GM18858 (cell line): ENCODE data around the gene RTN4RL1.

Source experiments
- ATAC-seq: cut with Tn5 transposase; IDR thresholded peaks from one replicate; pipeline ENCODE4 v1.9.1; 2021; ENCODE audit not compliant: unreplicated experiment

RTN4RL1 gene

DNA sequence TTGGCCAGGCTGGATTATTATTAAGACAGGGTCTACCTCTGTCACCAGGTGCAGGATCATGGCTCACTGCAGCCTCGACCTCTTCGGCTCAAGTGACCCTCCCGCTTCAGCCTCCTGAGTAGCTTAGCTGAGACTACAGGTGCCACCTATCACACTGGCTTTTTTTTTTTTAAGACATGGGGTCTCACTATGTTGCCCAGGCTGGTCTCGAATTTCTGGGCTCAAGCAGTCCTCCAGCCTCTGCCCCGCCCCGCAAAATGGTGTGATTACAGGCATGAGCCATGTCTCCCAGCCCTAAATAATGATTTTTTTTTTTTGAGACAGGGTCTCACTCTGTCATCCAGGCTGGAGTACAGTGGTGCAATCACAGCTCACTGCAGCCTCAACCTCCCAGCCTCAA lies 22.5 kb upstream of the RTN4RL1 start:
- no peak for ATAC-seq

DNA sequence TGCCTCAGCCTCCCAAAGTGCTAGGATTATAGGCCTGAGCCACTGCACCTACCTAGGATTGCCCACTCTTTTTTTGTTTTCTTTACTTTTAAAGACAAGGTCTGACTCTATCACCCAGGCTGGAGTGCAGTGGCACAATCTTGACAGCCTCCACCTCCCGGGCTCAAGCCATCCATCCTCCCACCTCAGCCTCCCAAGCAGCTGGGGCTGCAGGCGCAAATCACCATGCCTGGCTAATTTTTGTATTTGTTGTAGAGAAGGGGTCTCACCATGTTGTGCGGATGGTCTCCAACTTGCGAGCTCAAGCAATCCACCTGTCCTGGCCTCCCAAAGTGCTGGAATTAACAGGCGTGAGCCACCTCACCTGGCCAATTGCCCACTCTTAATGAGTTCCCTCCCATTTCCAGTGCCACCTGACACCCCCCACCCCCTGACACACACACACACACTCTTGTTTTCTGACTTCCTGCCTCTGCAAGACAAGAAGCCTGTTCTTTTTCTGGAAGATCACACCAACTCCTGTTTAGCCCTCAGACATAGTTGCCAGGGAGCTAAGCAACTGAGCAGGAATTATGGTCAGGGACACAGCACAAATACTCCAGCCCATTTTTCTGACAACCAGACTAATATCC lies 19.2 kb upstream of the RTN4RL1 start:
- ATAC-seq = no peak

DNA sequence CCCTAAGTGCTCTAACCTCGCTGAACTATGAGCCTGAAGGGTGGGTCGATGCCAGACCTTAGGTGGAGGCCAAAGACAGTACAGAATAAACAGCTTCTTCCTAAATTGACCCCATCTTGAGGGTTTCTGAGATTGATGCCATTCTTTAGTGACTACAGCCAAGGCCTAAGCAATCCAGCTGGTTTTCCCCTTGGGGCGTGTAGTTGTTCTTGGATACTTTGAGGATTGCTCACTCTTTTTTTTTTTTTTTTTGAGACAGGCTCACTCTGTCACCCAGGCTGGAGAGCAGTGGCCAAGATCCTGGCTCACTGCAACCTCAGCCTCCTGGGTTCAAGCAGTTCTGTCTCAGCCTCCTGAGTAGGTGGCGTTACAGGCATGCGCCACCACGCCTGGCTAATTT lies 18.7 kb upstream of the RTN4RL1 start:
- no peak for ATAC-seq

DNA sequence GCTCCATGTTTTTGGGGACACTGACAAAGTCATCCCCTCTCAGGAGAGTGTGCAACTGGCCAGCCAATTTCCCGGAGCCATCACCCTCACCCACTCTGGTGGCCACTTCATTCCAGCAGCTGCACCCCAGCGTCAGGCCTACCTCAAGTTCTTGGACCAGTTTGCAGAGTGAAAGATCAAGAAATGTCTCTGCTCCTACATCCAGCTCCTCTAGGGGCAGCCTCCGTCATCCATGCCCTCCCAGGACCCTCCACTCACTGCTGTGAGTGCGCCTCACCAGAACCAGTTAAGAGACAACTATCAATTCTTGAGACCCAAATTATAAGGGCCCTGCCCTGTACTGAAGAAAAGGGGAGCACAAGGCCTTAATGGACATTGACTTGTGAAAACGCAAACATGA lies 17.8 kb upstream of the RTN4RL1 start:
- no peak for ATAC-seq

DNA sequence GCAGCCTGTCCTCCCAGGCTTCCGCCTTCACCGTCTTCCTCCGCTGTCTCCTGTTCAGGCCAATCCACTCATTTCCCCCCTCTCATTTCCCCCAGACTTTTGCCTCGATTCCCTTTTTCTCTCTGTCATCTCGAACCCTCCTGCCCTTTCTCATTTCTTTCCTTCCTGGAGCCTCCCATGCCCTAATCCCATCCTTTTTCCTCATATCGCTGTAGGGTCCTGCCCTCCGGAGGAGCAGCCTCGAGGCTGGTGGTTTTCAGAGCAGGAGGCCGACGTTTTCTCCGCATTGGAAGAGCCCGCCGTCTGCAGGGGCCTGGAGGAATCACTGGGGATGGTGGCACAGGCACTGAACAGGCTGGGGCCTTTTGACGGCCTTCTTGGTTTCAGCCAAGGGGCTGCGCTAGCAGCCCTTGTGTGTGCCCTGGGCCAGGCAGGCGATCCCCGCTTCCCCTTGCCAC lies 17.3 kb upstream of the RTN4RL1 start:
- no peak for ATAC-seq

DNA sequence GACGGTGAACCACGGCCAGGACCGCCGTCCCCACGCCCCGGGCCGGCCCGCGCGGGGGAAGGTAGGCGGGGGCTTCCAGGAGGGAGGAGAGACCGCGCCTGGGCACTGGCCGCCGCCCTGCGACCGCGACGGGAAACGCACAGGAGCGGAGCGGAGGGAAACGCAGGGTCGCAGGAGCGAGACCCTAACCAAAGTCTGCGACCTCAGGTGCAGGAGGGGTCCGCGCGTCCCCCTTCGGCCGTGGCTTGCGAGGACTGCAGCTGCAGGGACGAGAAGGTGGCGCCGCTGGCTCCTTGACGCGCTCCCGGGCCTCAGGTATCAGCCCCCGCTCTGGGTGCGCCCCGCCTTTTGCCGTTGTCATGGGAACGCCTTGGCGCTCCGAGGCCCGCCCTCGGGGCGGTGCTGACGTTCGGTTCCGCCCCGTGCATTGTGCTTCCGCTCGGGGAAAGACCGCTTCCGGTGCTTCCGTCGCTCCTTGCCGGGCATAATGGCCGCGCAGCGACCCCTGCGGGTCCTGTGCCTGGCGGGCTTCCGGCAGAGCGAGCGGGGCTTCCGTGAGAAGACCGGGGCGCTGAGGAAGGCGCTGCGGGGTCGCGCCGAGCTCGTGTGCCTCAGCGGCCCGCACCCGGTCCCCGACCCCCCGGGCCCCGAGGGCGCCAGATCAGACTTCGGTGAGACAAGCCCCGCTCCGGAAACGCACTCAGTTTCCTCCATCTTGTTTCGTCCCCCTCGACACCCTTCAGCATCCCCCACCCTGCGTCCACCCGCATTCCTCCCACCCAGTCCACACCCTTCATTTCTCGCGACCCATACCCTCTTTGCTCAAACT lies 16.6 kb upstream of the RTN4RL1 start, which contains the start of gene OVCA2:
OVCA2 (plus strand) TSS at position 462 of the 829 bp plus-strand sequence; CDS start at position 488, 26 bp downstream.
- ATAC-seq = peak; percentile 75

DNA sequence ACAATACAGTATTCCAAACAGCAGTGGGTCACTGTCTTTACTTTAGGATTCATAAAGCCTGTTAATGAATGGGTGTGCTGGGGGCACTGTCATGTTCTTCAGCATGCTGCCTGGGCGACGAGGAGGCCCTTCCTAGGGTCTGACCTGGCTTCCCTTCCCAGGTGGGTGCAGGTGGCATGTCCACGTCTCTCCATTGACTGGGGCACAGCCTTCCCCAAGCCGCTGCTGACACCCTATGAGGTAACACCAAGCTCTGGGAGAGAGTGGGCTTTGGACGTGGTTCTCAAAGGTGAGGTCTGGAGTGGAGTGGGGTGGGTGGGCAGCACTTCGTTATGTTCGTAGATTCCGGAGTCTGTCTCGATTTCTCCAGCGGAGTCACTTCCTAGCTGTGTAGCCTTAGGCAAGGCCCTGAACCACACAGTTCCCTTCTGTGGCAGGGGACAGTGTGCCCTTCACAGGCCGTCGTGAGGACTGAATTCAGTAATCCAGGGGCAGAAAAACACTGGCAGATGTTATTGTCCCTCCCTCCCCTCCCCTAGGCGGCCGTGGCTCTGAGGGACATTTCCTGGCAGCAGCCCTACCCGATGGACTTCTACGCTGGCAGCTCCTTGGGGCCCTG lies 15.9 kb upstream of the RTN4RL1 start:
- no peak for ATAC-seq

DNA sequence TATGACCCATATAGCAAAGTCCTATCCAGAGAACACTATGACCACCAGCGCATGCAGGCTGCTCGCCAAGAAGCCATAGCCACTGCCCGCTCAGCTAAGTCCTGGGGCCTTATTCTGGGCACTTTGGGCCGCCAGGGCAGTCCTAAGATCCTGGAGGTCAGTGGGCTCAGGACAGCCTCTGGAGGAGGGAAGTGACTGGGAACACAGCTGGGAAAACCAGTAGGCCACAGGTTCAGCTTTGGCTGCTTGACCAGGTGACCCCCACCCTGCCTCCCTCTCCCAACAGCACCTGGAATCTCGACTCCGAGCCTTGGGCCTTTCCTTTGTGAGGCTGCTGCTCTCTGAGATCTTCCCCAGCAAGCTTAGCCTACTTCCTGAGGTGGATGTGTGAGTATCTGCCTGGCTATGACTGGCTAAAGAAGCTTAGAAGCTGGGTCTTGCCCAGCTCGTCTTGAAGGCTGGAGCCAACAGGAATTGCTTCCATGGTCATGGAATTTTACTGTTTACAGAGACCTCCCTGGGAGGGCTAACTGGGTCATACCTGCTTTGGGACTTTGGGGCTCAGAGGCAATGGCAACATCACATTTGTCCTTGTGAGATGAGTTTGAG lies 15.2 kb upstream of the RTN4RL1 start:
- ATAC-seq = no peak

DNA sequence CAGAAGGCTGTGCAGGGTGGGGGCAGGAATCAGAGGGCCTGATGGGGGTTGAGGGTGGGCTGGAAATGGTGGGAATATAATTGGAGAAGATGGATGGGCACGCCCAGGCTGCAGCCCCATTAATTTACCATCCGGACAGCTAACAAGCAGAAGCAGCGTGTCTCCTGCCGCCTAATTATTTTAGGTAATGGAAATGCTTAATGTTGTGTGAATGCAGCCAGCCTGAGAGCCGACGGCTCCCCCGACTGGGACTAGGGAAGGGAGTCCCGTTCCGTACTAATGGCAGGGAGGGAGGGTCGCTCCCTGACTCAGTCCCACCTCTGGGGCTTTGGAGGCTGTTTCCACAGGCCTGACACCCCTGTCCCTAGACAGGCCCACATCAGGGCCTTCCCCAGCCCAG lies 12.0 kb upstream of the RTN4RL1 start:
- ATAC-seq = no peak

DNA sequence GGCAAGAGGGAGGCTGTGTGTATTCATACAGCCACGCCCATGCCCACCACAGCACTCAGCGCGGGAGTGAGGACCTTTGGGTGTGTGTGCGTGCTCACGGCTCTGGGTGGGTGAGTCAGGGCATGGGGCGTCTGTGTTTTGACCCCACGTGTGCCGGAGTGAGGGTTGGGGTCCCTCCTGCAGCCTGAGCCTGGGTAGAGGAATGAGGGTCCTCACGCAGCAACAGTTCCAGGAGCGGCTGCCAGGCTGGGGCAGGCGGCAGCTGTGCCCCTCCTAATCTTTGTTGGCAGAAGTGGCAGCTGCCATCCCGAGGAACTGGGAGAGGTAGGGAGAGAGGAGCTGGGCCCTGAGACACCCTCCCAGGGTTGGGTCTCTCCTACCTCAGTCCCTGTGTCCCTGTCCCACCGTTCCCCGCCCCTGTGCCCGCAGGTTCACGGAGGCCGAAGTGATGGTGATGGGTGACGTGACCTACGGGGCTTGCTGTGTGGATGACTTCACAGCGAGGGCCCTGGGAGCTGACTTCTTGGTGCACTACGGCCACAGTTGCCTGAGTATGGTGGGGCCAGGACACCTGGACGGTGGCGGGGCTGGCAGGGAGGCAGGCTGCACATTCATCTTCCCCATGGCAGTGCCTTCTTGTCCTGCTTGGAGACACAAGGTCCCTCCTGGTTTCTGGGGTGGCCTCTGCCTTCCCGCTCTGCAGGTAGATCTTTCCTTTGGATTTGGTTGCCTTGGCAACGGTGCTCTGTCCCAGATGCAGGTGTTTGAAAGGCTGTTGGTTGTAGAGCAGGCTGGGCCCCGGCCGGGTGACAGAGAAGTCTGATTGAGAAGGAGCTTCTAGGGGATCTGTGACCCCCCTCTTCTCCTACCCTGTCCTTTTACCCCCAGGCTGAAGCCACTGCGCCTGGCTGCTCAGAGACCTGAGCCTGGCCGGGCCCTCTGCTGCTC lies 10.7 kb upstream of the RTN4RL1 start:
- ATAC-seq = no peak

DNA sequence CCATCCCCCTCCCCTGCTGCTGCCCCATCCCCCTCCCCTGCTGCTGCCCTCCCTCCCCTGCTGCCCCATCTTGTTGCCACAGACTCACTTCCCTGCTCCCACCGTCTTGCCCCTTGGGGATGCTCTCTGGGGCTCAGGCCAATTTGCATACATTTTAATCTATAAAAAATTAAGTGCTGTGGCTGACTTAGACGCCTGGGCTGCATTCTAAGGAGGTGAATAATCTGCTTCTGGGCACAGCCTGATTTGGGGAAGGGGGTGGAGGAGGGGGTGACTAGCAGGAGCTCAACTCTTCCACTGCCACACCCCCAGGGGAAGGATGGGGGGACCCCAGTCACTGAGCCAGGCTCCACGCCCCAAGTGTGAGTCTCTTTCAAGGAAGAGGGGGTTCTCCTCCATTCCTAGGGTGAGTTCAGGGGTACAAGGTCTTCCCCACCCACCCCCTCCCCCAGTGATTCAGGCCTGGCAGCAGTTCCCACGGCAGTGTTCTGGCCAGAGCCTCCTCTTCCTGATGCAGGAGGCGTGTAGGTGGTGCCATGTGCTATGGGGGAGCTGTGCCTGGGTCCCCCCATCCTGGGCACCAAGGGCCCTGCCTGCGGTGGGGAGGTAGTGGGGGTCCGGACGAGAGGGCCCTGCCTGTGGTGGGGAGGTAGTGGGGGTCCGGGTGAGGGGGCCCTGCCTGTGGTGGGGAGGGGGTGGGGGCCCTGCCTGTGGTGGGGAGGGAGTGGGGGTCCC lies 9.8 kb upstream of the RTN4RL1 start:
- no peak for ATAC-seq

DNA sequence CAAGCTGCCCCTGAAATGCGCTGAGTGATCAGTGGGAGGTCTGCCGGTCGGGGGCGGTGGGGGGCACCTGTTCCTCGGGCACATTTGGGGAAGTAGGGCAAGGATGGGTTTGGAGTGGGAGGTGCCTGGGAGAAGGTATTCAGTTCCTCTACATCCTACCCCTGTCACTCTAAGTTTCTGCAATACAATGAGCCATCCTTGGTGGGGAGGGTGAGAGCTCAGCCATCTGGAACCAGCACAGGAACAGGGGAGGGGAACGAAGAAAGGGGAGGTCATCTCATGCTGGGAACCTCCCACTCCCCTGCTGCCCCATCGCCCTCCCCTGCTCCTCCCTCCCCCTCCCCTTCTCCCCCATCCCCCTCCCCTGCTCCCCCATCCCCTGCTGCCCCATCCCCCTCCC lies 9.0 kb upstream of the RTN4RL1 start:
- no peak for ATAC-seq

DNA sequence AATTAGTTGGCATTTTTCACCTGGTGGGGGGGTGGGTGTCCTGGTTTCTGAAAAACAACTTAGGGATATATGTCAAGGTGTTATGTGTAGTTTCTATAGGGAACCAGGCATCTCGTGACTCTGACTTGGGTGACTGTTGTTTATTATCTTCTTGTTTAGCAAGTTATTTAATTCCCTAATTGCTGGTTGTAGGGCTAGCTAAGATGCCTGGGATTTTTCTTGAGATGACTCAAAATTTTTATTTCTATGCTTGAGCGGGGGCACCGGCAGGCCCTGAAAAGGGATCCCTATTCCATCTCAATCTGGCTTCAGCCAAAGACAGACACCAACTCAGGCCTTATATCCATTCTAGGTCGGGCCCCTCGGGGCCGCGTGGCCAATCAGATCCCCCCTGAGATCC lies 8.0 kb upstream of the RTN4RL1 start:
- ATAC-seq = no peak

DNA sequence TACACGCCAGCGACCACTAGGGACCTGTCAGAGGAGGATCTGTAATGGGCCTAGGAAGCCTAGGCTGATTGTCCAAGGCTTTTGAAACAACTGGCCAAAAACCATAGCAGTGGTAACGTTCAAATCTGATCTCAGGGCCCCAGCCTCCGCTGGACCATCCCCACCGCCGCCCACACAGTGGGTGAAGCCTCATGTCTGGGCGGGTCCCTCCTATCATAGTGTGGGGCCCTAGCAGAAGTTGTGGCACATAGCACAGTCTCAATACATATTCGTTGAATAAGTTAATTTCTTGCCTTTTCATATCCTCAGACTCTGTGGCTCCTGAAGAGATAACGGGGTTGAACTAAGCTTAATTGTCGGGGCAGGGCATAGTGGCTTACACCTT lies 5.6 kb upstream of the RTN4RL1 start:
- no peak for ATAC-seq

DNA sequence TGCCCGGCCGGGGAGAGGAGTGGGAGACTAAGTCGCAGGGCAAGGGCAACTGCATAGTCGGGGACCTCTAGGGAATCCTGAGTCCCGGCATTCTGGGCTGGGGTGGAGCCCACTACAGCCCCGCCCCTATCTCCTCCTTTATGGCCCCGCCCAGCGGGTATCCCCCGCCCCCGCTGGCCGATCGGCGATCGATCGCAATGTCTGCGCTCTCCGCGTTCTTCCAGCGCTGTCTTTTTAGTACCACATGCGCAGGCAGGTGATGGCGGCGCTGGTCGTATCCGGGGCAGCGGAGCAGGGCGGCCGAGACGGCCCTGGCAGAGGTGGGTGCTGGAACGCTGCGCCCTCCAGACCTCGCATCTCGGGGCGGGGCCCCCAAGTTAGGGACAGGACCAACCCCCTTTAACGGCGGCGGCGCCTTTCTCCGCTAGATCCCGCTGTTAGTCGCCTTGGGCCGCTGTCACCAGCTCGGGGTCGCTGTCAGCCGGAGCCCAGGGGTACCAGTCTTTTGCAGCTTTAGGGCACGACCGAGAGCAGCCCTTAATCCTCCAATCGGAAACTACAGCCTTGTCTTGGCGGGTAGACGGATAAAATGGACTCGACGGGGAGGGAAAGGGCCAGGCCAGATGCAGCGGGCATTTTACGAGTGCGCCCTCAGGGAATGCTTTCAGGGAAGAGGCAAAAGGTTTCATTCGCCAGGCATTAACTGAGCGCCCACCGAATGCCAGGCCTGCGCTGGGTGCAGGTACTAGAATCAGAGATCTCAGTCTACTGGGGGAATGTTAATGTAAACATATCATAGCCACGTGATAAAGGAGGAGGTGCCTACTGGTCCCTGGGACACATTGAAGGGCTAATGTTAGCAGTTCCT lies 5.0 kb upstream of the RTN4RL1 start, which contains the start of gene DPH1:
DPH1 (plus strand) TSS at position 243 of the 868 bp plus-strand sequence; CDS start at position 260, 17 bp downstream.
- ATAC-seq = peak; percentile 55

DNA sequence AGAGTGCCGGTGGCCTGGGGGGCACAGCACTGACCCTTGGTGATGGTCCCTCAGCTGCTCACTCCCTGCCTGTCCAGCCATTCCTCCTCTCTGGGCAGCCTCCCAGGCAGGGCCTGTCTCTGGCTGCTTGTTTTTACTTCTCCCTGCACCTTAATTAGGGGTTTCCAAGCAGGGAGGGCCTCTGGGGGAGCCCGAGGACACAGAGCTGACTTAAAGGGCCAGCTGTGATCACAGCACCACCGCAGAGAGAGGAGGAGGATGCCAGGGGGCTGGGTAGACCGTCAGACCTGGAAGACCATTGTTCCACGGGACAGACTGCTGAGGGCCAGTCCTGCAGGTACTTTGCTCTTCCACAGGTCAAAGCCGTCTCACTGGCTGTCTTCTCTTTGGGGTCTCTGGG lies 3.6 kb upstream of the RTN4RL1 start:
- no peak for ATAC-seq

DNA sequence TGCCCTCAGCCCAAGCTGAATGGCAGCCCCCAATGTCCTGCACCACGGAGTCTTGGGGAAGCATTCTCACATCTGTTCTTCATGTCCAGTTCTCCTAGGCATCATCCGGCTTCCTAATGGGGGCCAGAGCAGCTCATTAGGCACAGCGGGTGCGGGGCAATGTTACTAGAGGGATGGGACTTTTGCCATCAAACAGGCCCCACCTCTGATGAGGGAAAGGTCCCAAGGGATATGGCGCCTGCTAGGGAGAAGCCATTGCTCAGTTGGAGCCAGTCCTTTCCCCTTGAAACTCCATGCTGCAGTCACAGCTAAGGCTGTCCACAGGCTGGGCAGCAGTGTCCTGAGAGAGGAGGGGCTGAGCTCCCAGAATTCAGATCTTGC lies 3.1 kb upstream of the RTN4RL1 start:
- ATAC-seq = no peak

DNA sequence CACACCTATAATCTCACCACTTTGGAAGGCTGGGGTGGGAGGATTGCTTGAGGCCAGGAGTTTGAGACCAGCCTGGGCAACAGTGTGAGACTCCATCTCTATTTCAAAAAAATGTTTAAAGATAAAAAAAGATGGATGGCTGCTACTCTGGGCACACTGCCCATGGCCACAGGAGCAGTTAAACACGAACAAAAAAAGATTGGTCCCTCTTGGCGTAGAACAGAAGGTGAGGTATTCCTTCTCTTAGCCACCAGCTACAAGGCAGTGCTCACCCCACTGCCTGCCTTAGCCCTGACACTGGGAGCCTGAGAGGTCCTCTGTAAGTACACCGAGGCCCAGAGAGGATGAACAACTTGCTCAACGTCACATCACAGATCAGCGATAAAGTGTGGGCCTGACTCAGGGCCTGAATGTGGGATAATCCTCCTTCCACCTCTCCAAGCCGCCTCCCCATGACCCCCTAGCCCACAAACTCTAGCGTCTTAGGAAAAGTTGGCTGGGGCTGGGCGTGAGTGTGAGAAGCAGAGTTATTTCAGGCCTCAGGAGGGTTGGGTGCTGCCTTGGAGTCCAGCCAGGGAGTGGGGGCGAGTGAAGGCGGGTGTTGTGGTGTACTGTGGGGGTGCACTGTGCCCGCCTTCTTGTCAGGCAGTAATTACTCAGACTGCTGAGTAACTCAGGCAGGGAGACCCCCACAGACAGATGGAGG lies 2.5 kb upstream of the RTN4RL1 start:
- ATAC-seq = no peak
